ENCODE results near the gene RPL10. TPM values are rescaled to one million over a fixed set of nuclear protein-coding genes. Genes with fewer than 3 reads are reported as not detected.

RPL10 gene
- total RNA-seq, 2 experiments from 2014 or later = 5,036 to 5,204 TPM

DNA sequence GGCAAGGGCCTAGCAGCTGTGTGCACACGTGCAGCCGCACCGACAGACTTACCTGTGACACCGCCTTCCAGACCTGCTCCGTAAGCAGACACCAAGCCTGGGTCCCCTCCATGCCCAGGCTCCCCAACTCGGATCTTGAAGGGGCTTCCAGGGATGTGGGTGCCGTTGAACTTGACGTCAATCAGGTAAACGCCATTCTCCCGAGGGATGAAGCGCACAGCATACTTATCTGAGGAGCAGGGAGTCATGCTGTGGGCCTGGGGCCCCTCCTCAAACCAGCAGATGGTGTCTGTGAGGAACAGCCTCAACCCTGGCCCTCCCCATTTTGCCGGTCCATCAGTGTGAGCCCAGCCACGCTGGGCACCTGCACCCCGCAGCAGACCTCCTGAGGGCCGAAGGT, 48.2 kb upstream of the RPL10 start:
- Histone ChIP-seq H3K27ac (ENCODE audit: low read depth in 1 of 2, low read length in 2 of 2) (no peak overlapping the region), H3K36me3 (ENCODE audit: insufficient read depth, low read length) (peaks cover 69% of the 10 kb centered on the region), H3K9me3 (ENCODE audit: control insufficient read depth in 1 of 2, insufficient read depth in 1 of 2, low read length in 2 of 2) (peaks cover 0 to 4% of the 10 kb centered on the region in 2 experiments), H3K4me3 (ENCODE audit: low read length) (no peak overlapping the region), H3K27me3 (ENCODE audit: control insufficient read depth in 1 of 2, insufficient read depth in 2 of 2, low read length in 2 of 2) (no peaks in the 10 kb centered on the region), H3K4me1 (ENCODE audit: insufficient read depth, low read length) (peaks cover 79% of the 10 kb centered on the region)
- Mint-ChIP-seq H3K4me3 (no peak overlapping the region), H3K27me3 (no peaks in the 10 kb centered on the region), H3K36me3 (ENCODE audit: low read depth) (peaks cover 60% of the 10 kb centered on the region), H3K27ac (peak overlapping the region; percentile 85), H3K4me1 (ENCODE audit: low read depth) (peaks cover 27% of the 10 kb centered on the region), H3K9me3 (no peaks in the 10 kb centered on the region)
- ATAC-seq (ENCODE audit: poor library complexity) (no peak), DNase-seq (peak in 1 of 14 experiments; percentile 35)
- POLR2A ChIA-PET = interaction anchor here (0.9 to 1.4 kb wide), 5 partner anchors 16 to 48 kb away, joined by 3 to 4 read pairs (median 4); partner anchors contain the start of gene EMD
- CTCF ChIA-PET = no interaction called here
- TF ChIP-seq, protein P1, sequence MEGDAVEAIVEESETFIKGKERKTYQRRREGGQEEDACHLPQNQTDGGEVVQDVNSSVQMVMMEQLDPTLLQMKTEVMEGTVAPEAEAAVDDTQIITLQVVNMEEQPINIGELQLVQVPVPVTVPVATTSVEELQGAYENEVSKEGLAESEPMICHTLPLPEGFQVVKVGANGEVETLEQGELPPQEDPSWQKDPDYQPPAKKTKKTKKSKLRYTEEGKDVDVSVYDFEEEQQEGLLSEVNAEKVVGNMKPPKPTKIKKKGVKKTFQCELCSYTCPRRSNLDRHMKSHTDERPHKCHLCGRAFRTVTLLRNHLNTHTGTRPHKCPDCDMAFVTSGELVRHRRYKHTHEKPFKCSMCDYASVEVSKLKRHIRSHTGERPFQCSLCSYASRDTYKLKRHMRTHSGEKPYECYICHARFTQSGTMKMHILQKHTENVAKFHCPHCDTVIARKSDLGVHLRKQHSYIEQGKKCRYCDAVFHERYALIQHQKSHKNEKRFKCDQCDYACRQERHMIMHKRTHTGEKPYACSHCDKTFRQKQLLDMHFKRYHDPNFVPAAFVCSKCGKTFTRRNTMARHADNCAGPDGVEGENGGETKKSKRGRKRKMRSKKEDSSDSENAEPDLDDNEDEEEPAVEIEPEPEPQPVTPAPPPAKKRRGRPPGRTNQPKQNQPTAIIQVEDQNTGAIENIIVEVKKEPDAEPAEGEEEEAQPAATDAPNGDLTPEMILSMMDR (IDR thresholded peaks at IDR 0.05) = no peak
- intact Hi-C loops (cut with DNase I, micrococcal nuclease) = no loop called here

DNA sequence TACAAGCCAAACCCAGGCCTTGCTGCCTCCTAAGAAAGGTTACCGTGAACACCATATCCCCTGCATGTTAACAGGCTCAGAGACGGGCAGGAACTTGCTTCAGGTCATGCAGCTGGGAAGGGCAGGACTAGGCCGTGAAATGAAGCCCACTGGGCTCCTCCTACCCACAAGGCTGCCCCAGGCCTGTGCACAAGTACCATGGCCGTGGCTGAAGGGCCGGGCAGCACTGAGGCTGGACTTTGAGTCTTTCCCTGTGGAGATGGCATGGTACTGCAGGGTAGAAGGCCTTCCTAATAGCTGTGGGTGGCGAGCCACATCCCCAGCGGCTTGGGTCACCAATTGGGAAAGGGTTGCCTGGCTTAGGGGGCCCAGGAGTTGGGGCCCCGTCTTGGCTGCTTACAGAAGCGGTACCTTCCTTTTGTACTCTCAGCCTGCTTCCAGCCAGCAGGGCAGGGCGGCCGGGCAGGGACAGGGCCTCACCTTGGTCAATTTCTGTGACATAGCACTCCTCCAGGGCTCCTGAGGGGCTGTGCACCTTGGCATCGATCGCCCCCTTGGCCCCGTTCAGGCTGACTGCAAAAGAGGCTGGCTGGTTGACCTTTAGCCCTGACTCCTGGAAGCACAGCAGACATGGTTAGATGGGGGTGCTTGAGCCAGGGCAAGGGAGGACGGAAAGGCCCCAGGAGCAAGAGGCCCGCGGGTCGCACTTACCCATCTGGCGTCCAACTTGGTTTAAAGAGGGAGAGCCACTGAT, 47.6 kb upstream of the RPL10 start:
- intact Hi-C loops (cut with DNase I, micrococcal nuclease) = no loop called here
- H3K36me3 ChIP-seq (ENCODE audit: insufficient read depth, low read length) = peaks cover 76% of the 10 kb centered on the region
- Mint-ChIP-seq H3K9me3 (no peaks in the 10 kb centered on the region), H3K27me3 (no peaks in the 10 kb centered on the region), H3K36me3 (ENCODE audit: low read depth) (peaks cover 60% of the 10 kb centered on the region), H3K27ac (peak overlapping the region; percentile 85), H3K4me3 (no peak overlapping the region), H3K4me1 (ENCODE audit: low read depth) (peaks cover 27% of the 10 kb centered on the region)
- no peaks in the 10 kb centered on the region for H3K27me3 ChIP-seq (ENCODE audit: control insufficient read depth in 1 of 2, insufficient read depth in 2 of 2, low read length in 2 of 2)
- peak overlapping the region; percentile 3 for H3K4me3 ChIP-seq (ENCODE audit: low read length)
- ChIA-PET POLR2A (interaction anchor here (0.9 to 1.1 kb wide), 3 partner anchors 15 to 20 kb away, joined by 3 to 4 read pairs (median 4); no protein-coding TSS in a partner anchor), CTCF (no interaction called here)
- peak overlapping the region; percentile 53 to 55 for H3K27ac ChIP-seq (ENCODE audit: low read depth in 1 of 2, low read length in 2 of 2)
- peaks cover 0 to 4% of the 10 kb centered on the region in 2 experiments for H3K9me3 ChIP-seq (ENCODE audit: control insufficient read depth in 1 of 2, insufficient read depth in 1 of 2, low read length in 2 of 2)
- TF ChIP-seq, protein P1 (IDR thresholded peaks at IDR 0.05) = no peak
- peak in 1 of 14 experiments; percentile 1 for DNase-seq
- H3K4me1 ChIP-seq (ENCODE audit: insufficient read depth, low read length) = peaks cover 85% of the 10 kb centered on the region
- ATAC-seq (ENCODE audit: poor library complexity) = no peak

DNA sequence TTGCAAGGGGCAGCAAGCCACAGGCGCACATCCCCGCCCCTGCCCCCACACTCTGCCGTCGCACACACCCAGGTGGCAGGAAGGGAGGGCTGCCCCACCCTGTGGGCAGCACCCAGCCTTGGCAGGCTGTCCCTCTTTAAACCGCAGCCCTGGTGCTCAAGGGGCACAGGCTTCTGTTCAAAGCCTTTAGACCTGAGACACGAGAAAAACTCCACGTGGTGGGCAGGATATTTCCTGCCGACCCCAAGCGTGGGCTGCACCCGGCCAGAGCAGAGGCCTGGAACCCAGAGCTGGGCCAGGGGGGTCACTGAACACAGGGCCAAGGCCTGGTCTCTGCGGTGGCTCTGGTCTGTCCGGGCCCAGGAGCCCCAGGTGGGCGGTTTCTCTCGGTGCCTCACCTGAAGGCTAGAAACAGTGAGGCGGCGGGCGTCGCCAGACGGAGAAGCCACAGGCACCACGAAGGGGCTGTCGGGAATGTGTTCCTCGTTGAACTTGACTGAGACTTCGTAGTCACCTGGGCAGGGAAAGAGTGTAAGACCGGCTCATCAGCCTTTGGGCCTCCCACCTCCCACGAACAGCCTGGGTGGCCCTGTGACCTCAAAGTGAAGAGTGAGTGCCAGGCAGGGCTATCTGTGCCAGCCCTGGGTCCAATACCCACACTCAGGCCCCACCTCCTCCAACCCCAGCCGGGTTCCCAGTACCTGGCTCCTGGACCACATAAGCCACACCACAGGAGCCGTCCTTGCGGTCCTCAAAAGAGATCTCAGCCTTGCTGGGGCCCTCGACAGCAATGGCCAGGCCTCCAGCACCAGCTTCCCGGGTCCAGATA, 46.8 kb upstream of the RPL10 start:
- Histone ChIP-seq H3K4me1 (ENCODE audit: insufficient read depth, low read length) (peaks cover 93% of the 10 kb centered on the region), H3K27ac (ENCODE audit: low read depth in 1 of 2, low read length in 2 of 2) (peak overlapping the region; percentile 53 to 55), H3K36me3 (ENCODE audit: insufficient read depth, low read length) (peaks cover 83% of the 10 kb centered on the region), H3K27me3 (ENCODE audit: control insufficient read depth in 1 of 2, insufficient read depth in 2 of 2, low read length in 2 of 2) (no peaks in the 10 kb centered on the region), H3K4me3 (ENCODE audit: low read length) (peak overlapping the region; percentile 3), H3K9me3 (ENCODE audit: control insufficient read depth in 1 of 2, insufficient read depth in 1 of 2, low read length in 2 of 2) (peaks cover 0 to 4% of the 10 kb centered on the region in 2 experiments)
- H3K36me3 Mint-ChIP-seq (ENCODE audit: low read depth) = peaks cover 64% of the 10 kb centered on the region
- no peaks in the 10 kb centered on the region for H3K9me3 Mint-ChIP-seq
- H3K27ac Mint-ChIP-seq = peak overlapping the region; percentile 85
- ATAC-seq (ENCODE audit: poor library complexity) (peak; percentile 41), DNase-seq (peak in 10 of 14 experiments; percentile 28 to 81 (median 48))
- CTCF ChIA-PET = no interaction called here
- peak overlapping the region; percentile 48 for H3K4me3 Mint-ChIP-seq
- POLR2A ChIA-PET = no interaction called here
- H3K4me1 Mint-ChIP-seq (ENCODE audit: low read depth) = peaks cover 27% of the 10 kb centered on the region
- TF ChIP-seq, protein P1 (IDR thresholded peaks at IDR 0.05) = no peak
- H3K27me3 Mint-ChIP-seq = no peaks in the 10 kb centered on the region
- intact Hi-C loops (cut with DNase I, micrococcal nuclease) = no loop called here
